ENCODE results near the gene AAK1. TPM values are rescaled to one million over a fixed set of nuclear protein-coding genes. Genes with fewer than 3 reads are reported as not detected.
"Not testable (repeated sequence)": the region's sequence is repeated elsewhere in the genome, so short reads cannot be mapped to it uniquely, and the experiment has no call there.

Gene AAK1
- total and polyA plus RNA-seq, 4 experiments from 2014 or later = 27.6 to 225 (median 175) TPM

DNA sequence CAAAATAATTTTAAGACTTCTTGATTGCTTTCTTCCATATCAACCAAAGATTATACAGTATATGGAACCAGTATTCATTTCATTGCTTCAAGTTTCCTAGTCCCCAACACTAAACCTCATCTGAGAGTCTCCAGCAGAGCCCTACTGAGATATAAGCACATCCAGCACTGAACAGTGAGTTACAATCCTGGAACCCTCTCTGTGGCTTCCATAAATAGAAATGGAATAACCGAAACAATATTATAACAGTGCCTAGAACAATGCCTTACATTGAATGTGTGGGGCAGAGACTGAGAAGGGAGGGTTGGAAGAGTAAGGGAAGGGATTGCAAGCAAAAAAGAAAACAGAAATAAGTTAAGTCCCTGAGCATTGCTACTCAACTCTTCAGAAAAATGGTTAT lies 18.9 kb downstream of the AAK1 start:
- Histone ChIP-seq H3K9me3 (ENCODE audit: control insufficient read depth in 1 of 2, low read length in 2 of 2) (no peaks in the 10 kb centered on the region), H3K4me3 (ENCODE audit: low read length in 2 of 2) (no peak overlapping the region), H3K4me1 (ENCODE audit: insufficient read depth, low read length) (peaks cover 90% of the 10 kb centered on the region), H3K36me3 (ENCODE audit: insufficient read depth, low read length) (no peaks in the 10 kb centered on the region), H3K27ac (ENCODE audit: low read depth, low read length) (no peak overlapping the region), H3K27me3 (ENCODE audit: insufficient read depth, low read length) (no peaks in the 10 kb centered on the region)
- Mint-ChIP-seq H3K36me3 (peaks cover 0 to 2% of the 10 kb centered on the region in 2 donors), H3K4me3 (no peak overlapping the region), H3K9me3 (no peaks in the 10 kb centered on the region), H3K4me1 (peaks cover 0 to 20% (median 14%) of the 10 kb centered on the region in 4 donors), H3K27me3 (no peaks in the 10 kb centered on the region), H3K27ac (no peak overlapping the region)
- ChIA-PET CTCF (ENCODE audit: partially characterized antibody) (interaction anchor here (0.6 kb wide), 1 partner anchor 25 kb away, joined by 3 read pairs; no protein-coding TSS in a partner anchor), POLR2A (ENCODE audit: partially characterized antibody) (interaction anchor here (0.9 to 1.6 kb wide), 4 partner anchors 15 to 22 kb away, joined by 3 to 9 read pairs (median 4); partner anchors contain the start of gene AAK1)
- DNase-seq = no peak
- intact Hi-C loops (cut with micrococcal nuclease) = loop anchor here (5.0 kb wide), 1 partner anchor 88 kb away; no protein-coding TSS in a partner anchor

DNA sequence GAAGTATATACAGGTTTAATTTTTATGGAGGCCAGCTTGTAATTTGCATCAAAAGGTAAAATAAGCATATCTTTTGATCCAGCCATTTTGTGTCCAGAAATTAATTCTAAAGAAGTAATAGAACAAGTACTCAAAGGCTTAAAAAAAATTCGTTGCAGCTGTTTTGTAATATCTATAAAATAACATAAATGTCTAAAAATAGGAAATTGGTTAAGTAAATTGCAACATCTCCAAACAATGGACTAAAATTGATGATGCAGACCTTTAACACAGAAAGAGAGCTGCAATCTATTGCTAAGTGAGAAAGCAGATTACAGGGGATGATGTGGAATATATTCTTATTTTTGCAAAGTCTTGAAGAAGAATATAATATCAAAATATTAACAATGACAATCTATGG lies 19.4 kb downstream of the AAK1 start:
- Mint-ChIP-seq H3K4me1 (peaks cover 0 to 20% (median 14%) of the 10 kb centered on the region in 4 donors), H3K4me3 (peak overlapping the region in 1 of 8 donors; percentile 27), H3K9me3 (no peaks in the 10 kb centered on the region), H3K27ac (peak overlapping the region in 3 of 7 donors; percentile 38 to 86 (median 74)), H3K36me3 (peaks cover 0 to 2% of the 10 kb centered on the region in 2 donors), H3K27me3 (no peaks in the 10 kb centered on the region)
- DNase-seq = no peak
- intact Hi-C loops (cut with micrococcal nuclease) = no loop called here
- H3K36me3 ChIP-seq (ENCODE audit: insufficient read depth, low read length) = no peaks in the 10 kb centered on the region
- ChIA-PET CTCF (ENCODE audit: partially characterized antibody) (interaction anchor here (0.6 to 1.6 kb wide), 3 partner anchors 8 to 101 kb away, joined by 3 read pairs; no protein-coding TSS in a partner anchor), POLR2A (ENCODE audit: partially characterized antibody) (interaction anchor here (0.9 to 1.6 kb wide), 3 partner anchors 21 to 26 kb away, joined by 3 to 9 read pairs (median 9); no protein-coding TSS in a partner anchor)
- H3K27ac ChIP-seq (ENCODE audit: low read depth, low read length) = no peak overlapping the region
- H3K9me3 ChIP-seq (ENCODE audit: control insufficient read depth in 1 of 2, low read length in 2 of 2) = no peaks in the 10 kb centered on the region
- H3K27me3 ChIP-seq (ENCODE audit: insufficient read depth, low read length) = no peaks in the 10 kb centered on the region
- H3K4me1 ChIP-seq (ENCODE audit: insufficient read depth, low read length) = peaks cover 90% of the 10 kb centered on the region
- no peak overlapping the region for H3K4me3 ChIP-seq (ENCODE audit: low read length in 2 of 2)

DNA sequence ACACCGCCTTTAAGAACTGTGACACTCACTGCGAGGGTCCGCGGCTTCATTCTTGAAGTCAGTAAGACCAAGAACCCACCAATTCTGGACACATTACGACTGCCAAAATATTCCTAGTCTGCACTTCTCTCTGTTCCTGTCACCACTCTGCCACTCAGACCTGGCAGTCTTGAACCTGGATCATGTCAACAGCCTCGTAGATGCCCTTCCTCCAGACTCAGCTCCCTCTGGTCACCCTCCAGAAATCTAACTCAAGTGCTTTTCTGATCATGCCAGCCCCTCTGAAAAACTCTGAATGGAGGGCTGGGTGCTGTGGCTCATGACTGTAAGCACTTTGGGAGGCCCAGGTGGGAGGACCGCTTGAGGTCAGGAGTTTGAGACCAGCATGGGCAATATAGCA lies 20.3 kb downstream of the AAK1 start:
- H3K27ac ChIP-seq (ENCODE audit: low read depth, low read length) = no peak overlapping the region
- H3K4me3 ChIP-seq (ENCODE audit: low read length in 2 of 2) = no peak overlapping the region
- H3K4me3 Mint-ChIP-seq = peak overlapping the region in 6 of 8 donors; percentile 6 to 66 (median 36)
- H3K27me3 Mint-ChIP-seq = no peaks in the 10 kb centered on the region
- H3K27me3 ChIP-seq (ENCODE audit: insufficient read depth, low read length) = no peaks in the 10 kb centered on the region
- H3K36me3 ChIP-seq (ENCODE audit: insufficient read depth, low read length) = no peaks in the 10 kb centered on the region
- peaks cover 90% of the 10 kb centered on the region for H3K4me1 ChIP-seq (ENCODE audit: insufficient read depth, low read length)
- peak overlapping the region; percentile 12 to 79 (median 50) for H3K27ac Mint-ChIP-seq
- no peaks in the 10 kb centered on the region for H3K9me3 Mint-ChIP-seq
- DNase-seq = no peak
- intact Hi-C loops (cut with micrococcal nuclease) = no loop called here
- ChIA-PET CTCF (ENCODE audit: partially characterized antibody) (interaction anchor here (1.4 to 8.2 kb wide), 3 partner anchors 22 to 57 kb away, joined by 3 to 58 read pairs (median 6); no protein-coding TSS in a partner anchor), POLR2A (ENCODE audit: partially characterized antibody) (interaction anchor here (1.1 to 7.0 kb wide), 2 partner anchors 22 to 27 kb away, joined by 9 to 44 read pairs; partner anchors contain the start of gene AAK1)
- peaks cover 0 to 2% of the 10 kb centered on the region in 2 donors for H3K36me3 Mint-ChIP-seq
- H3K4me1 Mint-ChIP-seq = peaks cover 0 to 20% (median 14%) of the 10 kb centered on the region in 4 donors
- no peaks in the 10 kb centered on the region for H3K9me3 ChIP-seq (ENCODE audit: control insufficient read depth in 1 of 2, low read length in 2 of 2)

DNA sequence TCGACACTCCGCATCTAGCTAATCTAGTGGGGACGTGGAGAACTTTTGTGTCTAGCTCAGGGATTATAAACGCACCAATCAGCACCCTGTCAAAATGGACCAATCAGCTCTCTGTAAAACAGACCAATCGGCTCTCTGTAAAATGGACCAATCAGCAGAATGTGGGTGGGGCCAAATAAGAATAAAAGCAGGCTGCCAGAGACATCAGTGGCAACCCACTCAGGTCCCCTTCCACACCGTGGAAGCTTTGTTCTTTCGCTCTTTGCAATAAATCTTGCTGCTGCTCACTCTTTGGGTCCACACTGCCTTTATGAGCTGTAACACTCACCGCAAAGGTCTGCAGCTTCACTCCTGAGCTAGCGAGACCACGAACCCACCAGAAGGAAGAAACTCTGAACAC lies 20.7 kb downstream of the AAK1 start:
- H3K4me3 ChIP-seq (ENCODE audit: low read length in 2 of 2); H3K27me3 Mint-ChIP-seq; H3K9me3 Mint-ChIP-seq; H3K36me3 ChIP-seq (ENCODE audit: insufficient read depth, low read length); DNase-seq; intact Hi-C loops (cut with micrococcal nuclease); H3K36me3 Mint-ChIP-seq; H3K27me3 ChIP-seq (ENCODE audit: insufficient read depth, low read length); H3K9me3 ChIP-seq (ENCODE audit: control insufficient read depth in 1 of 2, low read length in 2 of 2); H3K27ac ChIP-seq (ENCODE audit: low read depth, low read length): not testable (repeated sequence)
- Mint-ChIP-seq H3K4me3 (peak overlapping the region in 5 of 8 donors; percentile 6 to 66 (median 35)), H3K4me1 (peaks cover 0 to 20% (median 14%) of the 10 kb centered on the region in 4 donors), H3K27ac (peak overlapping the region in 6 of 7 donors; percentile 24 to 79 (median 62))
- H3K4me1 ChIP-seq (ENCODE audit: insufficient read depth, low read length) = peaks cover 89% of the 10 kb centered on the region
- ChIA-PET CTCF (ENCODE audit: partially characterized antibody) (interaction anchor here (0.8 to 8.2 kb wide), 5 partner anchors 22 to 62 kb away, joined by 3 to 58 read pairs (median 4); no protein-coding TSS in a partner anchor), POLR2A (ENCODE audit: partially characterized antibody) (interaction anchor here (1.0 to 7.0 kb wide), 2 partner anchors 19 to 22 kb away, joined by 6 to 44 read pairs; partner anchors contain the start of gene AAK1)

GRCh38 chr2:69622017-69622540 lies 21.5 kb downstream of the AAK1 start:
- CTCF ChIA-PET (ENCODE audit: partially characterized antibody) = interaction anchor here (0.8 to 8.2 kb wide), 4 partner anchors 23 to 61 kb away, joined by 3 to 58 read pairs (median 5); no protein-coding TSS in a partner anchor
- H3K36me3 Mint-ChIP-seq; H3K27ac ChIP-seq (ENCODE audit: low read depth, low read length); intact Hi-C loops (cut with micrococcal nuclease); H3K36me3 ChIP-seq (ENCODE audit: insufficient read depth, low read length); H3K9me3 ChIP-seq (ENCODE audit: control insufficient read depth in 1 of 2, low read length in 2 of 2); H3K27ac Mint-ChIP-seq; DNase-seq; H3K9me3 Mint-ChIP-seq; H3K27me3 ChIP-seq (ENCODE audit: insufficient read depth, low read length); H3K4me3 ChIP-seq (ENCODE audit: low read length in 2 of 2); H3K27me3 Mint-ChIP-seq; H3K4me3 Mint-ChIP-seq: not testable (repeated sequence)
- peaks cover 0 to 20% (median 14%) of the 10 kb centered on the region in 4 donors for H3K4me1 Mint-ChIP-seq
- H3K4me1 ChIP-seq (ENCODE audit: insufficient read depth, low read length) = peaks cover 89% of the 10 kb centered on the region
- POLR2A ChIA-PET (ENCODE audit: partially characterized antibody) = interaction anchor here (0.6 to 7.0 kb wide), 3 partner anchors 20 to 34 kb away, joined by 4 to 44 read pairs (median 6); partner anchors contain the start of gene AAK1

DNA sequence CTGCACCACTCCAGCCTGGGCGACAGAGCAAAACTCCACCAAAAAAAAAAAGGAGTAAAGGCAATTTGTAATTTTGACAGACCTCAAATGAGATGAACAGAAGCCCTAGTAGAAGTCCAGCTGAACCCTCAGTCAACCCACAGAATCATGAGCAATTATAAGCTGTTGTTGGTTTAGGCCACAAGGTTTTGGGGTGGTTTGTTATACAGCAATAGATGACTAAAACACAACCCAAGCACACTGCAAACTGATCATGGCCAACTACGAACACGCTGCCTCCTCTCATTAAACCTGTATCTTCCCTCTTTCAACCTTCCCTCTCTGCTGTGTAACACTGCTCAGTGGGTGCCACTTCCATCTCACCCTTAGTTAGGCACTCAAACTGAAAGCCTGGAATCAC lies 22.1 kb downstream of the AAK1 start:
- CTCF ChIA-PET (ENCODE audit: partially characterized antibody) = interaction anchor here (0.7 to 8.2 kb wide), 3 partner anchors 20 to 103 kb away, joined by 4 to 58 read pairs (median 4); no protein-coding TSS in a partner anchor
- Histone ChIP-seq H3K27ac (ENCODE audit: low read depth, low read length) (no peak overlapping the region), H3K36me3 (ENCODE audit: insufficient read depth, low read length) (no peaks in the 10 kb centered on the region), H3K9me3 (ENCODE audit: control insufficient read depth in 1 of 2, low read length in 2 of 2) (no peaks in the 10 kb centered on the region), H3K27me3 (ENCODE audit: insufficient read depth, low read length) (no peaks in the 10 kb centered on the region), H3K4me1 (ENCODE audit: insufficient read depth, low read length) (peaks cover 89% of the 10 kb centered on the region), H3K4me3 (ENCODE audit: low read length in 2 of 2) (no peak overlapping the region)
- POLR2A ChIA-PET (ENCODE audit: partially characterized antibody) = interaction anchor here (7.0 kb wide), 1 partner anchor 23 kb away, joined by 44 read pairs; the partner anchor contains the start of gene AAK1
- H3K27ac Mint-ChIP-seq = peak overlapping the region in 5 of 7 donors; percentile 4 to 84 (median 68)
- intact Hi-C loops (cut with micrococcal nuclease) = no loop called here
- peaks cover 5 to 6% of the 10 kb centered on the region in 2 donors for H3K36me3 Mint-ChIP-seq
- H3K4me1 Mint-ChIP-seq = peaks cover 0 to 20% (median 14%) of the 10 kb centered on the region in 4 donors
- no peak for DNase-seq
- H3K4me3 Mint-ChIP-seq = peak overlapping the region in 7 of 8 donors; percentile 7 to 68 (median 28)
- no peaks in the 10 kb centered on the region for H3K27me3 Mint-ChIP-seq
- no peaks in the 10 kb centered on the region for H3K9me3 Mint-ChIP-seq

GRCh38 chr2:69620870-69621269 lies 22.7 kb downstream of the AAK1 start:
- H3K27ac ChIP-seq (ENCODE audit: low read depth, low read length) = no peak overlapping the region
- Mint-ChIP-seq H3K27ac (no peak overlapping the region), H3K36me3 (peaks cover 5 to 7% of the 10 kb centered on the region in 2 donors), H3K27me3 (no peaks in the 10 kb centered on the region), H3K4me1 (peaks cover 2 to 24% (median 15%) of the 10 kb centered on the region in 4 donors), H3K9me3 (no peaks in the 10 kb centered on the region), H3K4me3 (no peak overlapping the region)
- peak in 3 of 5 donors; percentile 18 to 28 (median 20) for DNase-seq
- H3K27me3 ChIP-seq (ENCODE audit: insufficient read depth, low read length) = no peaks in the 10 kb centered on the region
- peak overlapping the region in 1 of 2 donors; percentile 7 for H3K4me3 ChIP-seq (ENCODE audit: low read length in 2 of 2)
- intact Hi-C loops (cut with micrococcal nuclease) = no loop called here
- ChIA-PET POLR2A (ENCODE audit: partially characterized antibody) (interaction anchor here (1.0 to 7.0 kb wide), 4 partner anchors 8 to 24 kb away, joined by 3 to 44 read pairs (median 6); partner anchors contain the start of gene AAK1), CTCF (ENCODE audit: partially characterized antibody) (interaction anchor here (1.4 to 8.2 kb wide), 2 partner anchors 54 to 104 kb away, joined by 4 to 58 read pairs; no protein-coding TSS in a partner anchor)
- no peaks in the 10 kb centered on the region for H3K9me3 ChIP-seq (ENCODE audit: control insufficient read depth in 1 of 2, low read length in 2 of 2)
- H3K36me3 ChIP-seq (ENCODE audit: insufficient read depth, low read length) = no peaks in the 10 kb centered on the region
- peaks cover 92% of the 10 kb centered on the region for H3K4me1 ChIP-seq (ENCODE audit: insufficient read depth, low read length)
